NCI-H146 (cell line): ENCODE results near the gene TLNRD1.
A peak's percentile ranks its signal among the peaks of the same experiment; 100 is the strongest.
"Not testable (repeated sequence)": the region's sequence is repeated elsewhere in the genome, so short reads cannot be mapped to it uniquely, and the experiment has no call there.

Experiments used
- DNase-seq: peaks from one replicate; lab custom pipeline; 2025; lab: John Stamatoyannopoulos, UW

The TLNRD1 gene

DNA sequence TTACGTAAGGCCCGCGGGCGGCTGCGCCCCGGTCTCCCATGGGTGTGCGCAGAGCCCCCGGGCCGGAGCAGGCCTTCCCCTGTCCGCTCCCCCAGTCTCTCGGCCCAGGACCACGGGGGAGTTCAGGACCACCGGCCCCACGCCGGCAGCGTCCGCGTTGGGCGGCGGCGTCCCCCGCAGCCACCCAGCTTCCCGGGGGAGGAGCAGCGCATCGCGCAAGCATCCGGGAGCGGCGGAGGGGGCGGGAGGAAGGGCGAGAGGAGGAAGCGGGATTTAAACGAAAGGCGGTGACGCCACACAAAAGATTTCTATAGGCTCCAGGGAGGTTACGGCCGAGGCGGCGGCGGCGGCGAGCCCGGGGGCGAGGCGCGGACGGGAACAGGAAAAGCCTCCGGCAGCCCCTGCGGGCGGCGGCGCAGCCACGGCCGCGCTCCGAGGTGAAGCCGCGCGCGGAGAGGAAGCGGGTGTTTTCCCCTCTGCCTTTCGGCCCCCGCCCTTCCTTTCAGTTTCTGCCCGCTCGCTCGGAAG, at the start of gene TLNRD1:
TSS of gene TLNRD1 (plus strand) at position 300 of the 528 bp plus-strand sequence. CDS start 1,349 bp downstream, outside the sequence.
- DNase-seq, result peak; percentile 88

DNA sequence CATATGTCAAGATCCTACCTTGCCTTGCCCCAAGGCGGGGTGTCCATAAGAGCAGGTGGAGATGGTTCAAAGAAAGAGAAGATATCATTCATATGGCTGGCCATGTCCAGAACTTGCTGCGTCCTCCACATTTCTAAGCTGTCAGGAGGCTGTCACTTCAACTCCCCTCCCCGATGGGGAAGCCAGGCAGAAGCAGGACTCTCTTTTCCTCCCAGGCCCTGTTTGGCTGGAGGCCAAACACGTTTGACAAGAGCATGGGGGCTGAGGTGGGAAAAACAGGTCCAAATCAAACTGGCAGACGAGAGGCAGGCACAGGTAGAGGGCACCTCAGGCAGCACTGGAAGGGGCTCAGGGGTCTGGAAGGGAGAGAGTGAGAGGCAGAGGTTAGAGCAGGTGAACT, 48.8 kb upstream of the TLNRD1 start:
- DNase-seq, result no peak

GRCh38 chr15:80953001-80953952, 47.4 kb upstream of the TLNRD1 start:
- no peak for DNase-seq

DNA sequence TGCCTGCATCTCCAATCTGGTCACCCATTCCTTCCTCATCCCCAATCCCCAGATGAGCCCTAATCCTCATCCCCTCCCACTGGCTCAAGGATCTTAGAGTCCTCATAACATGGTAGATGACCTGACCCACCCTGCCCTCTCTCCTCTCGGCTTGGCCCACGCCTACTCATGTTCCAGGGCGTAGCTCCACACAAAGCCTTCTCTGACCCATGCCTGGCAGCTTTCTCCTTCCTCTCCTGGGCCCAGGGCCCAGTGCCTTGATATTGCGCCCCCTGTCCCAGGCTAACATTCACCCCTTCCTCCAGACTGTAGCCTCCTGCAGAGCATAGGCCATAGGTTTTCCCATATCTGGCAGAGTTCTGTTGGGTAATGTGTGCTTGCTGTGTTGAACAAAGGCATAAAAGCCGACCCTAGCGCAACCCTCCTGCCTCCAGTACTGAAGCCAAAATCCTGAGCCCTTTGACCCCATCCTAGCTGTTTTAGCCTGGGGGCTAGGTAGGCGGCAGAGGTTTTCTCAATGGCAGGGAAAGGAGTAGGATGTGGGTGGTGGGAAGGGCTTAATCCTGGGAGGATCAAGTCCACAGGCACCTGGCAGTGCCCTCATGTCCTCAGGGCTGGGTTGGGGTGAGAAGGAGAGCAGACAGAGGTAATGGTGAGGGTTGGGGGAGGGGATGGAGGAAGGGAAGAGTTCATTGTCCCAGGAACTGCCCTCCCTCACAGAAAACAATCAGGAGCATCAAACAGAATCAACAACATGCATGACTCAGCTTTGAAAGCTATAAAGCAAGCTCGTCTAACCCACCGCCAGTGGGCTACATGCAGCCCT, 46.6 kb upstream of the TLNRD1 start:
- peak; percentile 19 for DNase-seq

DNA sequence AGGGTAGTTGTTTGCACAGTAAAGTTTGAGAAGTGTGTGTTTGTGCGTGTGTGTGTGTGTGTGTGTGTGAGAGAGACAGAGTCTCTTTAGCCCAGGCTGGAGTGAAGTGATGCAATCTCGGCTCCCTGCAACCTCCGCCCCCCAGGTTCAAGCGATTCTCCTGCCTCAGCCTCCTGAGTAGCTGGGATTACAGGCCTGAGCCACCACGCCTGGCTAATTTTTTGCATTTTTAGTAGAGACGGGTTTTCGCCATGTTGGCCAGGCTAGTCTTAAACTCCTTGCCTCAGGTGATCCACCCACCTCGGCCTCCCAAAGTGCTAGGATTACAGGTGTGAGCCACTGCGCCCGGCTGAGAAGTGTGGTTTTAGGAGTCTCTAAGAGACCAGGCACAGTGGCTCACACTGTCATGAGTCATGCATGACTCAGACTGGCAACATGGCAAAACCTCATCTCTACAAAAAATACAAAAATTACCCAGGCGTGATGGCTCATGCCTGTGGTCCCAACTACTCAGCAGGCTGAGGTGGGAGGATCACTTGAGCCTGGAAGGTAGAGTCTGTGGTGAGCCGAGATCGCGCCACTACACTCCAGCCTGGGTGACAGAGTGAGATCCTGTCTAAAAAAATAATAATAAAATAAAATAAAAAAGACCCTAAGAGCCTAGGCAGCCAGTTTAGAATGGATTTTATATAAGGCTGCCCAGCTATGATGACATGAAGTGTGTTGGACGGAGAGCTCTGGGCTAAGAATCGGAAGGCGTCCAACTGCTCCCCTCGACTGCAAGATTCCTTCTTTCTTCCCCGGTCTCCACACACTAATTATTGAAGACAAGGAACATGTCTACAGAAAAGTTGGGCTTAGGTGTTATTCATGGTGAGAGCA, 44.9 kb upstream of the TLNRD1 start:
- not testable (repeated sequence) for DNase-seq

DNA sequence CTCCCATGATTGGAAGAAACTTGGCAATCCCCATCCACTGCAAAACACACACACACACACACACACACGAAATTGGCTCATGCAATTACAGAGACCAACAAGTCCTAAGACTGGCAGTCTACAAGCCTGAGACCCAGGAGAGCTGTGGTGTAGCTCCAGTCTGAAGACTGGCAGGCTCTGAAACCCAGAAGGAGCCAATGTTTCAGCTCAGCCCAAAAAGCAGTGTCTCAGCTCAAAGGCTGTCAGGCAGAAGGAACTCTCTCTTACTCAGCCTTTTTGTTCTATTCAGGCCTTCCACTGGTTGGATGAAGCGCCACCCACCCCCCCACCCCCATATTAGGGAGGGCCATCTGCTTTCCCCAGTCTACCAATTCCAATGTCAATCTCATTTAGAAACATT, 43.2 kb upstream of the TLNRD1 start:
- no peak for DNase-seq

GRCh38 chr15:80957976-80958375, 42.7 kb upstream of the TLNRD1 start:
- no peak for DNase-seq

DNA sequence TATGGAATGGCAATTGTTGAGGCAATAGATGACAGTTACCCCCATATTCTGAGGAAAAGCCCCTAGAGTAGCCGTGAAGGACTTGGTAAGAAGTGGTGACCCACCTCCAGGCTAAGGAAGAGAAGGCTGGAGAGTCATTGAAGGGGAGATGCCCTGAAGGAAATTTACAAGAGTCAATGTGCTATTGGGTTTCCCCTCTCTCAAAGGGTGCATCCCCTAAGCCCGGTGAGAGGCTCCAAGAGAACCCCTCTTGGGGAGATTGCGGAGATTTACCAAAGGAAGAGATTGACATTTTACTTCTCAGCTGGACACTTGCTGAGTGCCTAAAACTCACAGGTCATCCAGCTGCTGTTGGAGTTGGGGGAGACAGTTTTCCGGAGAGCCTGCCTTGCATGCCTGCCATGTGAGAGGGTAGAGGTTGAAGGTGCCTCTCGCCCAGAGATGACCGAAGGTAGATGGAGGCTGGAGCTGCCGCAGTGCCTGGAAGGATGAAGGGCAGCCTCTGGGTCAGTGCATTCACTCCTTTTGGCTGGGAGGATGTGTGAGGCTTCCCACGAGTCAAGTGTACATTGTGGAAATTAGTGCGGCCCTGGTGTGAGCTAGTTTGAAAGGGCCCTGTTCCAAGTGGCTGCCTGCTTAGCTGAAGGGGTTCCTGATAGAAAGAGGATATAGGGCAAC, 41.8 kb upstream of the TLNRD1 start:
- DNase-seq, result no peak

GRCh38 chr15:80965454-80965853, 35.3 kb upstream of the TLNRD1 start:
- DNase-seq, result not testable (repeated sequence)

- DNase-seq, result no peak
These were observed 34.1 kb upstream of the TLNRD1 start for GRCh38 chr15:80966431-80967197.

DNA sequence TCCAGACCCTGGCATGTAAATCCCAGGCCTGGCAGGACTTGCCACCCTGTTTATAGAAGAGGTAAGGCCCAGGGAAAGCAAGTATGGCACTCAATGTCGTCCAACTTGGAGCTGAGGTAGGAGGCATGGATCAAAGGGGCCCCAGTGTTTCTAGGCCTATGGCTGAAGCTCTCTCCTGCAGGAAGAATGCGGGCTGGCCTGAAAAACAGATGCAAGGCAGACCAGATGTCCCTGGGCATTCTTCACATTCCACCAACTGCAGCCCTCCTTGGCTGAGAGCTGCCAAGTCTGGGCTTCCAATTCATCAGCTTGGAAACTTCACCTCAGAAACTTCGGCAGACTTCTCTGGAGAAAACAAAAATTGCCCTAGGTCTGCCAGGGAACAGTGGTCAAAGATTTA, 33.3 kb upstream of the TLNRD1 start:
- no peak for DNase-seq

GRCh38 chr15:80967991-80968510, 32.7 kb upstream of the TLNRD1 start:
- no peak for DNase-seq

DNA sequence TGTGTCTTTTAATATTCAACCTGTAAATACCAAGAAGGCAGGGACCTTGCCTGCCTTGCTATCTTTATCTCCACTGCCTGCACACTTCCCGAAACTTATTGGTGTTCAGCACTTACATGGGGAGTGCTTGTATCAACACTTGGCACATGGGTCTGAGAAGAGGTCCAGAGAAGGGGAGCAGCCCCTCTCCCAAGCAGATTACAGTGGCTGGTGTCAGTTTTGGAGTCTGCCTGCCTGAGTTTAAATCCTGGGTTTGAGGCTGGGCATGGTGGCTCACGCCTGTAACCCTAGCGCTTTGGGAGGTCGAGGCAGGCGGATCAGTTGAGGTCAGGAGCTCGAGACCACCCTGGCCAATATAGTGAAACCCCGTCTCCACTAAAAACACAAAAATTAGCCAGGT, 31.4 kb upstream of the TLNRD1 start:
- DNase-seq, result no peak

- DNase-seq, result peak; percentile 32
These were observed 30.6 kb upstream of the TLNRD1 start for GRCh38 chr15:80970018-80970657.

DNA sequence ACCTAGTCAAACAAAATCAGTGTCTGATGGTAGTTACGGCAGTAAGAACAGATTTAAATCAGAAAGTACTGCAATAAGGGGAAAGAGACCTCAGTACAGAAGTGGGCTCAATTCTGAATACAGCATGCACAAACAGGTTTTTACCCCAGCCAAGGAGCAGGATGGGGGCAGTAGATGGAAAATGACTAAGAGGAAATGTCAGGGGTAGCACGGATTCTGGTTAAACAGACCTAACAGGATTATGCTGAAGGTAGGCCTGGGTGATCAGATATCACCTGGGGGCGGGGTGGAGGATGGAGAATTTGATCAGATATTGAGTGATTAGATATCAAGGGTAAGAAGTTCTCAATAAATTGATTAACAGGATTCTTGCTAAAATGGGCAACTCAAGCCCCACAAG, 30.1 kb upstream of the TLNRD1 start:
- no peak for DNase-seq

GRCh38 chr15:80971143-80971542, 29.6 kb upstream of the TLNRD1 start:
- no peak for DNase-seq

DNA sequence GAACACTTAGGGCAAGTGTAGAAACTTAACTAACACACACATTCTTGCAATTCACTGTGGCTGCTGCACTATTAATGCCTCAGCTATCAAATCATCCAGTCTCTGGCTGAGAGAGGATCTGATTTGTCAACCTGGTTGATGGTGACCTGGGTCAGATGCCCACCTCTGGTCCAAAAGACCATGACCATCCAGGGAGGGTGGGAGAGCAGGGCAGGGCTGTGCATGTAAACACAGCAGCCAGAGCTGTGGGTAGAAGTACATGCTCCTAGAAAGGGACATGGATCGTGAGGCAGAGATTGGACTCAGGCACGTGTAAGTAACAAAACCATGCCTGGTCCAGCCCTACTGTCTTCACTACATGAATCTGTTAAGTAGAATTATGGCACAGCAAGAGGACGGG, 28.4 kb upstream of the TLNRD1 start:
- no peak for DNase-seq

GRCh38 chr15:80974914-80975313, 25.8 kb upstream of the TLNRD1 start:
- DNase-seq, result no peak

DNA sequence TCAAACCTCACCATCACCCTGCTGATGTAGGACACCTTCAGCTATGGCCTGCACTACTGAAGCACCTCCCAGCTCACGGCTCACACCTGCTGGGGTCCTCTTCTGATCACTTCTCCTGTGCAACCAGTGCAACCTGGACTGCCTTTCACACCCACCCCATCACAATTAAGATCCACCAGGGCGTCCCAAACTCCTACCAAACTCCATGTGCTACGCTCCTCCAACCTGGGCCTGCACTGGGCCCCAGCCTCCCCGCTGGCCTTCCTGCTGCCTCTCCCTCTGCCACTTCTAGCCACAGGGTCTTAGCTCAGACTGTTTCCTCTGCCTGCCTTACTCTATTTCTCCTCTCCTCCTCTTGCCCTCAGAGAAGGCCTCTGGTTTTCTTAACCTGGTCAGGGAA, 23.9 kb upstream of the TLNRD1 start:
- no peak for DNase-seq
